ENCODE results near the gene MRPS15. TPM values are rescaled to one million over a fixed set of nuclear protein-coding genes. Genes with fewer than 3 reads are reported as not detected.

The MRPS15 gene
- total RNA-seq, 4 donors from 2014 or later, result 45.6 to 85.9 (median 56.3) TPM

- no peak overlapping the region for H3K4me3 ChIP-seq (replicated peaks in 1 of 3)
- H3K36me3 ChIP-seq, result no peaks in the 10 kb centered on the region
- H3K9me3 ChIP-seq, result no peaks in the 10 kb centered on the region
- peak overlapping the region in 1 of 3 donors; percentile 24 for H3K27ac ChIP-seq
- WGBS, 2 donors, result 62% methylated on average over 11 of the region's 11 CpGs
- TF ChIP-seq CTCF (IDR thresholded peaks at IDR 0.05), result no peak
- TF ChIP-seq POLR2A (IDR thresholded peaks at IDR 0.05), result no peak
- no peaks in the 10 kb centered on the region for H3K27me3 ChIP-seq
- peaks cover 0 to 7% of the 10 kb centered on the region in 2 donors for H3K4me1 ChIP-seq
- no peak for DNase-seq
- intact Hi-C loops (cut with DNase I), result no loop called here
Observed at GRCh38 chr1:36411674-36412648, 52.2 kb downstream of the MRPS15 start.

- 75 to 83% methylated on average over 2 of the region's 2 CpGs for WGBS, 2 donors
- intact Hi-C loops (cut with DNase I), result no loop called here
- Histone ChIP-seq H3K4me1 (peaks cover 0 to 7% of the 10 kb centered on the region in 2 donors), H3K27me3 (no peaks in the 10 kb centered on the region), H3K36me3 (no peaks in the 10 kb centered on the region), H3K4me3 (replicated peaks in 1 of 3) (no peak overlapping the region), H3K27ac (no peak overlapping the region), H3K9me3 (no peaks in the 10 kb centered on the region)
- DNase-seq, result no peak
- TF ChIP-seq POLR2A (IDR thresholded peaks at IDR 0.05) (no peak), CTCF (IDR thresholded peaks at IDR 0.05) (no peak)
Observed at GRCh38 chr1:36408479-36408878, 55.7 kb downstream of the MRPS15 start.

GRCh38 chr1:36406440-36406839, 57.7 kb downstream of the MRPS15 start:
- Histone ChIP-seq H3K36me3 (no peaks in the 10 kb centered on the region), H3K9me3 (no peaks in the 10 kb centered on the region), H3K27me3 (no peaks in the 10 kb centered on the region), H3K4me3 (replicated peaks in 1 of 3) (no peak overlapping the region), H3K27ac (no peak overlapping the region), H3K4me1 (peaks cover 0 to 2% of the 10 kb centered on the region in 2 donors)
- WGBS, 2 donors, result 94 to 97% methylated on average over 1 of the region's 1 CpG
- TF ChIP-seq CTCF (IDR thresholded peaks at IDR 0.05) (no peak), POLR2A (IDR thresholded peaks at IDR 0.05) (no peak)
- DNase-seq, result no peak
- intact Hi-C loops (cut with DNase I), result no loop called here

Small RNAs within 50 kb of the gene (small RNA-seq; reads per million reads assigned to genes)
- gene SNORA63C, result 3.0 reads per million, percentile 74 among the genes with 10 or more reads in this experiment

Other genes starting within 250 kb of the MRPS15 start
- gene THRAP3, start 239.9 kb downstream of the MRPS15 start, total RNA-seq, result 100 to 1,000 TPM in 3 of 4 donors, 10 to 100 TPM in 1; 88.9 to 129 (median 115) TPM
- 10 to 100 TPM; 10.7 to 25.1 (median 16.9) TPM for gene SH3D21, start 158.0 kb downstream of the MRPS15 start, total RNA-seq
- 10 to 100 TPM; 30.7 to 71.5 (median 52.5) TPM for gene EVA1B, start 140.7 kb downstream of the MRPS15 start, total RNA-seq
- gene STK40, start 78.5 kb downstream of the MRPS15 start, total RNA-seq, result 10 to 100 TPM; 37.0 to 61.1 (median 50.9) TPM
- 10 to 100 TPM; 19.1 to 52.7 (median 49.0) TPM for gene LSM10, start 66.5 kb downstream of the MRPS15 start, total RNA-seq
- 10 to 100 TPM; 15.2 to 31.9 (median 19.5) TPM for gene OSCP1, start 13.9 kb downstream of the MRPS15 start, total RNA-seq
- gene CSF3R, start 18.5 kb upstream of the MRPS15 start, total RNA-seq, result 1 to 10 TPM; 3.5 to 7.9 (median 7.1) TPM